ENCODE data around the gene DMRTB1.

DMRTB1 gene

DNA sequence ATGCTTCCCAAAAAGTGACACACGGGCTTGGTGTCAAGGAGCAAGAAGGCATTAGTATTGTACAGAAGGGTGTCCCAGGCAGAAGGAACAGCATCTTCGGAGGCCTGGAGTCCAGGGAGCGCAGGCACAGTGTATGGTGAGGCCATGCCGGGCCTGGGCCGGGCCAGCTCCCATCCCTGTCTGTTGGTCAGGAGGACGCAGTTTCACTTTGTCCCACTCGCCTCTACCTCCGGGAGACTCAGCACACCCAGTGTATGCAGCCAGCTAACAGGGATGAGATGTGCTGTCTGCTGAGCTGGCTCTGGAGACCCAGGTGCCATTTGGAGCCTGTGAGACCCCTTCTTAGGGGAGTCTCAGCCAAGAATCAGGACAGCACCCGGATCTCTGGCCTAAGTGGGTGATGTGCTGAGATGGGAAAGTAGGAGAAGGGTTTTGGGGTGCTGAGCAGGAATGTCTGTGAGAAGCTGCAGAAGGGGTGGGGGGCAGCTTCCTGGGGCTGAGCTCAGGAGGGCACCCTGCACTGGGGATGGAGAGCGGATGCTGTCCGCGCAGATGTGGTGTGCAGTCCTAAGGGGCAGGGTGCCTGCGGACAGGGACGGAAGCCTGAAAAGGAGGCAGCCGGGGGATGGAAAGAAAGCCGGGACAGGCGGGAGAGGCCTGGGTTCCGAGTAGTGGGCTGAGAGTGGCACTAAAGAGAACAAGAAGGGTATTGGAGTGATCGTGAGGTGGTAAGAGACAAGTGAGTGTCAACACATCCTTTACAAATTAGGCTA, 25.7 kb downstream of the DMRTB1 start:
- peaks cover 10 to 30% (median 21%) of the 10 kb centered on the region in 5 donors for H3K27me3 ChIP-seq (ENCODE audit: control insufficient read depth in 5 of 5, insufficient read depth in 4 of 5, low read length in 5 of 5)
- no peaks in the 10 kb centered on the region for H3K36me3 ChIP-seq (ENCODE audit: control insufficient read depth in 5 of 5, insufficient read depth in 5 of 5, low read length in 5 of 5)
- H3K9ac ChIP-seq (ENCODE audit: low read length in 5 of 5) = no peak overlapping the region
- no peaks in the 10 kb centered on the region for H3K9me3 ChIP-seq (ENCODE audit: control insufficient read depth in 5 of 5, low read length in 5 of 5)
- H3K4me1 ChIP-seq (ENCODE audit: control insufficient read depth in 5 of 5, insufficient read depth in 5 of 5, low read length in 5 of 5) = peaks cover 0 to 5% (median 0%) of the 10 kb centered on the region in 5 donors
- H3K27ac ChIP-seq (ENCODE audit: low read depth, low read length) = no peak overlapping the region
- H3K4me3 ChIP-seq (ENCODE audit: low read depth in 1 of 5, low read length in 5 of 5) = no peak overlapping the region

DNA sequence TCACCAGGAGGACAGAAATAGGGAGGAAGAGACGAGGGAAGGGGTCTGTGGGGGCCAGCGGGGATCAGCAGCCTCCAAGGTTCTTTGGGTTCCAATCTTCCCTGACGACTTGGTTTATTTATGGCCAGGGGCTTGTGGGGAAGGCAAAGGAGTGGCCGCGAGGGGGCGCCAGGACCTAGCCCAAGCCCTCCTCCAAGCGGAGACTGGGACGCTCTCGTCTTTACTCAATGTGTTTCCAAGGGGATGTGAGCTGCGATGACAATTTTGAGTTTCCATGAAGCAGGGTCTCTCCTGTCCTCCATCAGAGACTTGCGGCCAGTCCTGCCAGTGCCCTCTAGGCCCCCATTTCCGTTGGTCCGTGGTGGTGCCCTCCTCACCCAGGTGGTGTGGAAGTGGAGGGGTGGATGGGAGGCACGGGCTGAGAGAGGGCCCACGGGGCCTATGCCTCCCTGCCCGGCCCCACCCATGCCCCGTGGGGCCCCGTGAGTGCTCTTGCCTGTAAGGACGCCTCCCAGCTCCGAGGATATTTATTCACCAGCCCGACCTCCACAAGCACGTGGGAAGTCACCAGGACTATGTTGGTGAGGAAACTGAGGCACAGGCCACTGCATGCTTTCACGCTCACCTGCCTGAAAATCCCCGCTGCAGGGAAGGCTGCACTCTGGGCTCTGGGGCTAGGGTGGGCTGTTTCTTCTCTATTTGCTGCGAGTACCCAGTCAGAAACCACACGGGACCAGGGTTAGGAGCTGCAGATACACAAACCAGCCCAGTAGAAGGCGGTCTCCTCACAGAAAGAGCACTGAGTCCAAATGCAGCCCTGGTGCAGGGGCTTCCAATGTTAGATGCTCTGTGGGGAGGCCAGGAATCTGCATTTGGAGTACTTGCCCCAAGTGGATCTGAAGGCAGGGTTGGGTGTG, 26.5 kb downstream of the DMRTB1 start:
- Histone ChIP-seq H3K9me3 (ENCODE audit: control insufficient read depth in 5 of 5, low read length in 5 of 5) (no peaks in the 10 kb centered on the region), H3K27ac (ENCODE audit: low read depth, low read length) (no peak overlapping the region), H3K4me3 (ENCODE audit: low read depth in 1 of 5, low read length in 5 of 5) (no peak overlapping the region), H3K27me3 (ENCODE audit: control insufficient read depth in 5 of 5, insufficient read depth in 4 of 5, low read length in 5 of 5) (peaks cover 12 to 30% (median 21%) of the 10 kb centered on the region in 5 donors), H3K36me3 (ENCODE audit: control insufficient read depth in 5 of 5, insufficient read depth in 5 of 5, low read length in 5 of 5) (no peaks in the 10 kb centered on the region), H3K9ac (ENCODE audit: low read length in 5 of 5) (no peak overlapping the region), H3K4me1 (ENCODE audit: control insufficient read depth in 5 of 5, insufficient read depth in 5 of 5, low read length in 5 of 5) (peaks cover 0 to 5% (median 0%) of the 10 kb centered on the region in 5 donors)

DNA sequence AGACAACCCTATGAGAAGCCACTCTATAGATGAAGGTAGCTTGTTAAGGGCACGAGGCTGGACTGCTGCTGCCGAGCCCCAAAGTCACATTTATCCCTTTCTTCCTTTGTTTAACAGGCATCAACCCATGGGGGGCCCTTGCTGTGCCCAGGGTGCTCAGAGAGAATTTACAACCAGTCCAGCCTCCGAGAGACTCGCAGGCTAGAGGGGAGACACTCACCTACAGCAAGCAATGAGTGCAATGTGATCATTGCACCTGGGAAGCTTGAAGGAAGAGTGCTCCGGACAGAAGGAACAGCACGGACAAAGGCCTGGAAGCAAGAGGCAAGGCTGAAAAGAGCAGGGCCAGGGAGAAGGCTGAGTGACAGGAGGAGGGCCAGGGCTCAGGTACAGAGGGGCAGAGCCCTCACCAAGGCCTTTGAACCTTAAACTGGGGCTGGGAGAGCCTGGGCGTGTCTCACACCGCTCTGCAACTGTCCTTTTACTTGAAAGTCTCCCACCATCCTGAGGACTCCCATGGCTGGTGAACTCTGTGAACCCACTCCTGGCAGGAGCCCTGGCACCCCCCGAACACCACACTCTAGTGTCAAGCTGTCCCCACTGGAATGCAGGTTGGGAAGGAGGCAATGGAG, 27.3 kb downstream of the DMRTB1 start:
- no peak overlapping the region for H3K9ac ChIP-seq (ENCODE audit: low read length in 5 of 5)
- H3K27me3 ChIP-seq (ENCODE audit: control insufficient read depth in 5 of 5, insufficient read depth in 4 of 5, low read length in 5 of 5) = peaks cover 14 to 30% (median 18%) of the 10 kb centered on the region in 5 donors
- peaks cover 0 to 5% (median 0%) of the 10 kb centered on the region in 5 donors for H3K4me1 ChIP-seq (ENCODE audit: control insufficient read depth in 5 of 5, insufficient read depth in 5 of 5, low read length in 5 of 5)
- H3K4me3 ChIP-seq (ENCODE audit: low read depth in 1 of 5, low read length in 5 of 5) = no peak overlapping the region
- H3K9me3 ChIP-seq (ENCODE audit: control insufficient read depth in 5 of 5, low read length in 5 of 5) = no peaks in the 10 kb centered on the region
- H3K36me3 ChIP-seq (ENCODE audit: control insufficient read depth in 5 of 5, insufficient read depth in 5 of 5, low read length in 5 of 5) = no peaks in the 10 kb centered on the region
- H3K27ac ChIP-seq (ENCODE audit: low read depth, low read length) = no peak overlapping the region

DNA sequence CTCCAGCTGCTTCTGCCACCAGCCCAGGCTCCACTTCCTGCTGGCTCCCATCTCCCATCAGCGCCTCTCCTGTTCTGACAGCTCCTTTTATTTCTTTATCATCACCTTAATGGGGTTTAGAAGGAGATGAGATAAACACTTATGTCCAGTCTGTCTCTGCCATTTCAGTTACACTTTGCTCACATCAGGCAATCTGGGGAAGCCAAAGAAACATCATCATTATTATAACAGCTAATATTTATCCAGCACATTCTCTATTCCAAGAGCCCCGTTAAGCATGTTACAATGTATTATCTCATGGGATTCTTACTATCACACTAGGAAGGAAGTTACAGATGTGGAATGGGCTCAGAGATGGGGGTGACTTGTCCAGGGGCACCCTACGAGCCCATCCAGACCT, 31.2 kb downstream of the DMRTB1 start:
- H3K27me3 ChIP-seq (ENCODE audit: control insufficient read depth in 5 of 5, insufficient read depth in 4 of 5, low read length in 5 of 5) = peaks cover 12 to 23% (median 14%) of the 10 kb centered on the region in 5 donors

DNA sequence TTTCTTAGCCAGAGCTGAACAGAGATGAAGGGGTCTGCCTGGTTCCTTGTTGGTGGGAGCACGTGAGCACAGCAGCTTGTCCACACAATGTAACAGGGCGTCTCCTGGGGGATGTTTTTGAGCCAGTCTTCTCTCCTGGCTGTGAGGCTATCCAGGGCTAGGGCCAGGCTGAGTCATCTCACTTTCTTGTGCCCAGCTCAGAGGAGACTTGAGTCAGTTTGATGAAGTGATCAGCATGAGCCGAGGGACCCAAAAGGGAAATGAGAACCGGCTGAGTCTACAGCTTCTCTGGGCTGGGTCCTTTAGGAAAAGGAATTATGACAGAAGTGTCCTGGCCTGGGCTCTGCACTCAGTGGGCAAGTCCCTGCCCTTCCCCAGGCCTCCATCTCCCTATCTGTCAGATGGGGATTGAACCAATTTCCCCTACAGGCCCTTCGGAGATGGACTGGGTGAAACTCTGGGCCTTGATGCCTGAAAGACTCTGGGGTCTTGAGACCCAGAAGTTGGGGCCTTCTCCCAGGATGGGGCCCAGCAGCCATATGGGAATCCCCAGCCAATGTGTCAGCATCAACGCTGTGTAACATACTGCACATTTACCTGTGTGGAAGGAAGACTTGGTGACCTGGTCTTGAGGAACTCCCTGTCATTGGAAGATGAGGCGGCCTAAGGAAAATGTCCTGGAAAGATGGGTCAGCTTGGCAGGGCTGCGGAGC, 36.6 kb downstream of the DMRTB1 start:
- H3K27me3 ChIP-seq (ENCODE audit: control insufficient read depth in 5 of 5, insufficient read depth in 4 of 5, low read length in 5 of 5) = peaks cover 5 to 24% (median 11%) of the 10 kb centered on the region in 5 donors

More for the DNA sequence above, 31.2 kb downstream of the DMRTB1 start:
- Histone ChIP-seq H3K36me3 (ENCODE audit: control insufficient read depth in 5 of 5, insufficient read depth in 5 of 5, low read length in 5 of 5) (no peaks in the 10 kb centered on the region), H3K4me1 (ENCODE audit: control insufficient read depth in 5 of 5, insufficient read depth in 5 of 5, low read length in 5 of 5) (peaks cover 0 to 5% (median 0%) of the 10 kb centered on the region in 5 donors), H3K9me3 (ENCODE audit: control insufficient read depth in 5 of 5, low read length in 5 of 5) (no peaks in the 10 kb centered on the region), H3K4me3 (ENCODE audit: low read depth in 1 of 5, low read length in 5 of 5) (no peak overlapping the region), H3K9ac (ENCODE audit: low read length in 5 of 5) (no peak overlapping the region), H3K27ac (ENCODE audit: low read depth, low read length) (no peak overlapping the region)

DNA sequence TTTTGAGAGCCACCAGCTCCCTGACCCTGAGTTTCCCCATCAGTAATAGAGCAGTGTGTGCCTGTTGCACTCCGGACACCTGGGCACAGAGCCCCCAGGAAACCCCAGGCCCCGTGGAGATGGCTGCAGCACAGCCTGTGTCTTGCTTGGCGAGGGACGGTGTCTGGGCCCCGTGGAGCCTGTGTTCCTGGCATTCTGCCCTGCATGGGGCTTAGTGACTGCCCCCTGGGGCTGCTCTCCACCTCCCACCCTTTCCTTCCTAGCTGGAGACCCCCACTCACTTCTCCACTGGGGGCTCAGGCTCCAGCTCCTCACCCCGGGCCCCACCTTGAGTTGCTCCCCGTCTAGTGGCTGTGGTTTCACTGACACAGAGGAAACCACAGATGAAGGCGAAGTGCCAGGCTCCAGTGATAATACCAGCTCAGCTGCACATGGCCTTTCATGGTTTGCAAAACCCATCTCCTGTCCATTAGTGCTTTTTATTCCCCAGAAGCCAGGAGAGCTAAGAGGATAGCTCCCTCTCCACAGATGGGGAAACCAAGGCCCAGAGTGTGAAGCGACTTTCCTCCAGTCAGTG, 39.4 kb downstream of the DMRTB1 start:
- Histone ChIP-seq H3K9me3 (ENCODE audit: control insufficient read depth in 5 of 5, low read length in 5 of 5) (no peaks in the 10 kb centered on the region), H3K27me3 (ENCODE audit: control insufficient read depth in 5 of 5, insufficient read depth in 4 of 5, low read length in 5 of 5) (peaks cover 17 to 36% (median 23%) of the 10 kb centered on the region in 5 donors), H3K27ac (ENCODE audit: low read depth, low read length) (no peak overlapping the region), H3K36me3 (ENCODE audit: control insufficient read depth in 5 of 5, insufficient read depth in 5 of 5, low read length in 5 of 5) (no peaks in the 10 kb centered on the region), H3K4me1 (ENCODE audit: control insufficient read depth in 5 of 5, insufficient read depth in 5 of 5, low read length in 5 of 5) (no peaks in the 10 kb centered on the region), H3K4me3 (ENCODE audit: low read depth in 1 of 5, low read length in 5 of 5) (no peak overlapping the region), H3K9ac (ENCODE audit: low read length in 5 of 5) (no peak overlapping the region)

More for the DNA sequence above, 36.6 kb downstream of the DMRTB1 start:
- H3K27ac ChIP-seq (ENCODE audit: low read depth, low read length) = no peak overlapping the region
- no peaks in the 10 kb centered on the region for H3K36me3 ChIP-seq (ENCODE audit: control insufficient read depth in 5 of 5, insufficient read depth in 5 of 5, low read length in 5 of 5)
- no peak overlapping the region for H3K9ac ChIP-seq (ENCODE audit: low read length in 5 of 5)
- H3K4me1 ChIP-seq (ENCODE audit: control insufficient read depth in 5 of 5, insufficient read depth in 5 of 5, low read length in 5 of 5) = no peaks in the 10 kb centered on the region
- no peaks in the 10 kb centered on the region for H3K9me3 ChIP-seq (ENCODE audit: control insufficient read depth in 5 of 5, low read length in 5 of 5)
- H3K4me3 ChIP-seq (ENCODE audit: low read depth in 1 of 5, low read length in 5 of 5) = no peak overlapping the region

DNA sequence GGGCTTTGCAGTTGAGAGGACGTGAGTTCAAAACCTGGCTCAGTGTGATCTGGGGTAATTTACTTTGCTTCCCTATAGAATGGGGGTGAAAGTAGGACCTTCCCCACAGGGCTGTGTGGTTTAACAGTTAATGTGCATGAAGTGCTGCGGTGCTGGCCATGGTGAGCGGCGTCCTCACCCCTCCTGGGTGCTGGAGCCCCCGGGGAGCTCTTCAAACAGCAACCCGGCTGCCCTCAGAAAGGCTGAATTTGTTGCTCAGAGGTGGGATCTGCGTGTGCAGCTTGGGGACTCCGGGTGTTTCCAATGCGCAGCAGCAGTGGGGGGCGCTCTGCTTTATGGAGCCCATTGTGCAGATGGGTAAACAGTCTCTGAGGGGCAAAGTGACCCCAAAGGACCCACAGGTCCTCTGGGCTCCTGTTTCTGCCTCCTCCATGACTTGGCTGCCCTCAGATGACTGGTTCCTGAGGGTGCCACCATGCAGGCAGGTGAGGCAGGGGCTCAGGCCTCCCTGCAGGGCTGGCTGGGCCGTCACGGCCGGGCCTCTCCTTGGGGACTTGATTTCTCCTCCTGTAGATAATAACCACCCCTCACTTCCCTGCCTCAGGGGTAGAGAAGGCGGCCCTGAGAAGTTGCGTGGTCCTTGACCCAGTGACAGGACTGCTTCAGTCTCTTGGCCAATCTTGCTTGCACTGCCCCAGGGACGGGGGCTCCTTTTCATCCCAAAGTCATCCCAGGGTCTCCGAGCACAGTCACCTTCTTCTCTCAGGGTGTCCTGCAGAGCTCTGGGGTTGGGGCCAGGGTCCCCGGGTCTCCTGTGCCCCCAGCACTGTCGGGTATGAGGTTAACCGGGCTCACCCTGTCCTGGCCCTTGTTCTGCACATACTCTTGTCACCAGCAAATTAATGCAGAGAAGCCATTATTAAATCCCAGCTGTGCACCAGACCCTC, 40.3 kb downstream of the DMRTB1 start:
- Histone ChIP-seq H3K27ac (ENCODE audit: low read depth, low read length) (no peak overlapping the region), H3K36me3 (ENCODE audit: control insufficient read depth in 5 of 5, insufficient read depth in 5 of 5, low read length in 5 of 5) (no peaks in the 10 kb centered on the region), H3K9ac (ENCODE audit: low read length in 5 of 5) (no peak overlapping the region), H3K4me3 (ENCODE audit: low read depth in 1 of 5, low read length in 5 of 5) (no peak overlapping the region), H3K9me3 (ENCODE audit: control insufficient read depth in 5 of 5, low read length in 5 of 5) (no peaks in the 10 kb centered on the region), H3K27me3 (ENCODE audit: control insufficient read depth in 5 of 5, insufficient read depth in 4 of 5, low read length in 5 of 5) (peaks cover 17 to 39% (median 23%) of the 10 kb centered on the region in 5 donors), H3K4me1 (ENCODE audit: control insufficient read depth in 5 of 5, insufficient read depth in 5 of 5, low read length in 5 of 5) (no peaks in the 10 kb centered on the region)

DNA sequence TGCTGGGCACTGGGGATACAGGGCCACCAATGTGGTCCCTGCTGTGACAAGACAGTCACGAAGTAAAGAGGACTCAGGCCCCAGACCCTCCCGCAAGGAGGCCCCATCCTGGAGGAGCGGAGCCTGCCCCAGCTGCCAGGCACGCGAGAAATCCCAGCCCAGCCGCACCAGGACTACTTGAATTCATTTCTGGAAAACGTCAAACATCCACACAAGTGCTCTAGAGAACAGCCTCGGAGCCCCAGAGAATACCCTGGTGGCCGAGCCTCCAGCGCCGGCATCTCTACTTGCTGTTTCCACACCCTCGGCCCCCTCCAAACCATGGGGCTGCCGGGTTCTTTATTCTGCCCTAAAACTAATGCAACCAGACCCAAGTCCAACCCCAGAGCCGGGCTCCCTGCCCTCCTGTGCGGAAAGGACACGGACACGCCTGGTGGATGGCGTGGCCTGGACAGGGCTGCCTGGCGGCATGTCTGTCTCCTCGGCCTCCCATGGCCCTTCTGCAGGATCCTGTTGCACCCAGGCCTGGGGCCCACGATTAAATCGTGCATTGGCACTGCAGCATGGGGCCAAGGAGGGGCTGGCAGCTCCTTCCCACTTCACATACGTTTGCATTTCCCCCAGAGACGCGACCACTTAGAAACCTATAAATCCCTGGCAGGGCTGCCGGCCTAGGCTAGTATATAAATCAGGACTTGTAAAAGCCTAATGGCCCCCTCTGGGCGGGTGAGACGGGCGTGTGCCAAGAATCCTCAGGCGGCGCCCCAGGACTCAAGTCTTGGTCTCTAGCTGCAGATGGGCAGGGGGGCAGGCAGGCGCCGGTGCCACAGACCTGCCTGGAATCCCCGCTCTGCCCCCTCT, 41.2 kb downstream of the DMRTB1 start:
- Histone ChIP-seq H3K9ac (ENCODE audit: low read length in 5 of 5) (no peak overlapping the region), H3K4me1 (ENCODE audit: control insufficient read depth in 5 of 5, insufficient read depth in 5 of 5, low read length in 5 of 5) (no peaks in the 10 kb centered on the region), H3K9me3 (ENCODE audit: control insufficient read depth in 5 of 5, low read length in 5 of 5) (no peaks in the 10 kb centered on the region), H3K4me3 (ENCODE audit: low read depth in 1 of 5, low read length in 5 of 5) (no peak overlapping the region), H3K36me3 (ENCODE audit: control insufficient read depth in 5 of 5, insufficient read depth in 5 of 5, low read length in 5 of 5) (no peaks in the 10 kb centered on the region), H3K27me3 (ENCODE audit: control insufficient read depth in 5 of 5, insufficient read depth in 4 of 5, low read length in 5 of 5) (peaks cover 17 to 39% (median 23%) of the 10 kb centered on the region in 5 donors), H3K27ac (ENCODE audit: low read depth, low read length) (no peak overlapping the region)
